H1 (cell line): Measurements from ENCODE around the gene CTIF. TPM values are rescaled to one million over a fixed set of nuclear protein-coding genes. Genes with fewer than 3 reads are reported as not detected.

Experiments used
- CTCF ChIA-PET: fragments of 300-600 bp; sonication (Branson Sonifier 250); formaldehyde crosslinking; loops from one replicate; lab custom pipeline; 2021; ENCODE audit not compliant: partially characterized antibody; lab: Charles Lee
- POLR2A ChIA-PET: fragments of 300-600 bp; sonication (Branson Sonifier 250); formaldehyde crosslinking; loops from one replicate; lab custom pipeline; 2021; ENCODE audit warnings: inconsistent platforms; ENCODE audit not compliant: partially characterized antibody; lab: Charles Lee
- DNase-seq, 2 experiments: peaks; one replicate each; pipeline versions ENCODE4 v3.0.0 to v3.0.0-alpha.2; 2010 to 2022; ENCODE audit warnings: low spot score in 2 of 2, low read depth in 1 of 2, mixed read lengths in 1 of 2
- FAIRE-seq: peaks from 2 replicates; lab custom pipeline; 2011; peaks lifted over from hg19 to GRCh38; lab: Jason Lieb, UNC
- H2AFZ ChIP-seq: 2 replicates; pipeline ENCODE4 v1.8.1; 2012; ENCODE audit warnings: low read length, inconsistent platforms
- H2AK5ac ChIP-seq: 2 replicates; pipeline ENCODE4 v1.6.1; 2013; ENCODE audit warnings: low read depth, low read length
- H2BK120ac ChIP-seq: replicated peaks from 2 replicates; pipeline ENCODE3; 2013; ENCODE audit warnings: low read depth, low read length, inconsistent platforms
- H2BK12ac ChIP-seq: 2 replicates; pipeline ENCODE4 v1.6.1; 2013; ENCODE audit warnings: low read depth, low read length
- H2BK15ac ChIP-seq: 2 replicates; pipeline ENCODE4 v1.6.1; 2013; ENCODE audit warnings: low read length
- H2BK20ac ChIP-seq: 2 replicates; pipeline ENCODE4 v1.6.1; 2013; ENCODE audit warnings: low read length
- H2BK5ac ChIP-seq: 2 replicates; pipeline ENCODE4 v1.6.1; 2013; ENCODE audit warnings: low read depth, low read length
- H3K14ac ChIP-seq: 2 replicates; pipeline ENCODE4 v1.6.1; 2013; ENCODE audit warnings: inconsistent platforms; ENCODE audit not compliant: insufficient read length
- H3K18ac ChIP-seq: 2 replicates; pipeline ENCODE4 v1.6.1; 2013; ENCODE audit warnings: low read length; ENCODE audit errors: extremely low read depth
- H3K23ac ChIP-seq: 2 replicates; pipeline ENCODE4 v1.6.1; 2013; ENCODE audit warnings: inconsistent platforms; ENCODE audit not compliant: insufficient read length
- H3K23me2 ChIP-seq: 2 replicates; pipeline ENCODE4 v1.6.1; 2013; ENCODE audit warnings: low read depth, low read length
- H3K27ac ChIP-seq: 2 replicates; pipeline ENCODE4 v1.6.1; 2011; ENCODE audit warnings: low read depth, low read length, inconsistent platforms
- H3K27me3 ChIP-seq, 4 experiments: replicated peaks in 1 of 4; 1 replicate in 1 of 4; 2 replicates in 3 of 4; pipeline versions ENCODE4 v1.6.1 to v1.8.1; 2011 to 2013; ENCODE audit warnings: low read length in 3 of 4, mild to moderate bottlenecking in 3 of 4, inconsistent platforms in 2 of 4, mixed read lengths in 2 of 4, moderate library complexity in 1 of 4; ENCODE audit not compliant: control insufficient read depth in 3 of 4, insufficient read depth in 3 of 4; ENCODE audit errors: extremely low read depth in 1 of 4
- H3K36me3 ChIP-seq, 4 experiments: 2 replicates each; pipeline versions ENCODE4 v1.6.1 to v1.8.1; 2011 to 2013; ENCODE audit warnings: mild to moderate bottlenecking in 4 of 4, low read length in 3 of 4, moderate library complexity in 2 of 4, control low read depth in 1 of 4, inconsistent platforms in 1 of 4; ENCODE audit not compliant: insufficient read depth in 4 of 4, control insufficient read depth in 2 of 4
- H3K4ac ChIP-seq: replicated peaks from 2 replicates; pipeline ENCODE3; 2013; ENCODE audit warnings: low read length, low read depth, mixed read lengths, inconsistent platforms; ENCODE audit not compliant: insufficient read length
- H3K4me1 ChIP-seq, 4 experiments: replicated peaks in 1 of 4; 1 replicate in 1 of 4; 2 replicates in 3 of 4; pipeline versions ENCODE4 v1.6.1 to v1.8.1; 2011 to 2013; ENCODE audit warnings: low read length in 3 of 4, inconsistent platforms in 2 of 4, mixed read lengths in 1 of 4; ENCODE audit not compliant: insufficient read depth in 4 of 4, control insufficient read depth in 3 of 4
- H3K4me2 ChIP-seq, 2 experiments: 2 replicates each; pipeline versions ENCODE4 v1.6.1 to v1.8.1; 2011 to 2013; ENCODE audit warnings: low read depth in 2 of 2, low read length in 2 of 2, control low read depth in 1 of 2, inconsistent platforms in 1 of 2, mild to moderate bottlenecking in 1 of 2; ENCODE audit not compliant: insufficient read depth in 1 of 2
- H3K4me3 ChIP-seq, 4 experiments: fragments of 200-600, 300-600 bp in 1 of 4; sonication (generic), shearing (Covaris generic), sonication (Bioruptor Twin) in 1 of 4; 2 replicates each; pipeline versions ENCODE4 v1.5.1 to v1.8.1; 2011 to 2016; ENCODE audit warnings: low read length in 4 of 4, low read depth in 3 of 4, control low read depth in 2 of 4, inconsistent platforms in 2 of 4, mild to moderate bottlenecking in 2 of 4, mixed read lengths in 1 of 4, moderate library complexity in 1 of 4; ENCODE audit not compliant: insufficient read depth in 2 of 4; ENCODE audit errors: extremely low read depth in 1 of 4
- H3K56ac ChIP-seq: replicated peaks from 2 replicates; pipeline ENCODE3; 2013; ENCODE audit warnings: low read depth, mild to moderate bottlenecking, mixed read lengths, low read length, inconsistent platforms; ENCODE audit not compliant: insufficient read length
- H3K79me1 ChIP-seq: 2 replicates; pipeline ENCODE4 v1.6.1; 2013; ENCODE audit warnings: low read depth, low read length, control low read depth
- H3K79me2 ChIP-seq, 2 experiments: 2 replicates each; pipeline versions ENCODE4 v1.6.1 to v1.8.1; 2012 to 2013; ENCODE audit warnings: low read length in 2 of 2, mild to moderate bottlenecking in 2 of 2, inconsistent platforms in 1 of 2; ENCODE audit not compliant: insufficient read depth in 2 of 2, control insufficient read depth in 1 of 2
- H3K9ac ChIP-seq, 4 experiments: replicated peaks in 1 of 4; 1 replicate in 1 of 4; 2 replicates in 3 of 4; pipeline versions ENCODE4 v1.6.1 to v1.8.1; 2011 to 2013; ENCODE audit warnings: low read depth in 3 of 4, low read length in 3 of 4, control low read depth in 2 of 4, mild to moderate bottlenecking in 2 of 4, moderate library complexity in 2 of 4, inconsistent platforms in 1 of 4; ENCODE audit errors: extremely low read depth in 1 of 4
- H3K9me3 ChIP-seq, 2 experiments: 2 replicates each; pipeline versions ENCODE4 v1.6.1 to v1.8.1; 2012 to 2013; ENCODE audit warnings: mild to moderate bottlenecking in 2 of 2, moderate library complexity in 2 of 2, control low read depth in 1 of 2, inconsistent platforms in 1 of 2, low read depth in 1 of 2, low read length in 1 of 2, mixed read lengths in 1 of 2; ENCODE audit not compliant: insufficient read depth in 2 of 2
- H4K20me1 ChIP-seq, 2 experiments: replicated peaks in 1 of 2; 2 replicates each; pipeline versions ENCODE3 to v1.8.1; 2011 to 2013; ENCODE audit warnings: inconsistent platforms in 2 of 2, low read length in 2 of 2, mild to moderate bottlenecking in 1 of 2; ENCODE audit not compliant: insufficient read depth in 2 of 2, control insufficient read depth in 1 of 2
- H4K5ac ChIP-seq: 2 replicates; pipeline ENCODE4 v1.6.1; 2013; ENCODE audit warnings: low read length, low read depth, mixed read lengths, inconsistent platforms; ENCODE audit not compliant: insufficient read length
- H4K8ac ChIP-seq: 2 replicates; pipeline ENCODE4 v1.8.0; 2013; ENCODE audit warnings: mild to moderate bottlenecking, moderate library complexity, low read length, inconsistent platforms; ENCODE audit not compliant: insufficient read depth; ENCODE audit errors: extremely low read depth
- H4K91ac ChIP-seq: replicated peaks from 2 replicates; pipeline ENCODE3; 2013; ENCODE audit warnings: low read length, mixed read lengths, inconsistent platforms; ENCODE audit not compliant: insufficient read length
- RAD21 ChIP-seq, 2 experiments: IDR thresholded peaks in 1 of 2; conservative IDR thresholded peaks in 1 of 2; 2 replicates each; pipeline ENCODE4 v1.6.1; 2011; ENCODE audit warnings: low read depth in 2 of 2, low read length in 2 of 2, improper control_type of control experiment in 1 of 2, inconsistent platforms in 1 of 2, mild to moderate bottlenecking in 1 of 2, moderate library complexity in 1 of 2
- TEAD4 ChIP-seq: IDR thresholded peaks from 2 replicates; pipeline ENCODE4 v1.6.1; 2012; ENCODE audit warnings: low read depth, low read length, inconsistent platforms, mixed read lengths
- YY1 ChIP-seq: IDR thresholded peaks from 2 replicates; pipeline ENCODE4 v1.6.1; 2011; ENCODE audit warnings: low read depth, mild to moderate bottlenecking, low read length
- ZNF274 ChIP-seq: IDR thresholded peaks from 2 replicates; pipeline ENCODE4 v1.7.0; 2012; ENCODE audit warnings: low read length, borderline replicate concordance; ENCODE audit errors: extremely low read depth
- WGBS, 2 experiments: shearing (Covaris generic) in 1 of 2; methylation state at CpG; one replicate each; pipeline versions ENCODE4 v1.1.6 to v1.1.7; 2013 to 2015; ENCODE audit warnings: low lambda C conversion rate in 2 of 2, mixed read lengths in 2 of 2, inconsistent platforms in 1 of 2, low coverage in 1 of 2, missing lambda C conversion rate in 1 of 2; ENCODE audit not compliant: insufficient replicate concordance in 2 of 2, insufficient coverage in 1 of 2, insufficient read length in 1 of 2; ENCODE audit errors: extremely low coverage in 1 of 2, missing lambda C conversion rate in 1 of 2; 5-methylcytosine and 5-hydroxymethylcytosine counted together
- polyA plus RNA-seq, 7 experiments: library from polyadenylated mRNA; depleted of rRNA in 3 of 7; stranded (reverse) in 5 of 7; unstranded in 2 of 7; fragments of >200 nt in 5 of 7; fragments of 200-250 nt in 2 of 7; gene quantifications; 1 replicate in 5 of 7; 2 replicates in 1 of 7; 4 replicates in 1 of 7; pipeline versions ENCODE4 v1.2.1 to v1.2.3, GENCODE V29; 2011 to 2013; ENCODE audit warnings: missing spikeins in 2 of 7, mixed read lengths in 2 of 7
- total RNA-seq: library from RNA; stranded (reverse); fragmentation: NEBNext Ultra II Directional; extraction: Animal tissue kit (Norgen Biotek cat#: 25700); gene quantifications from 2 replicates; pipeline ENCODE4 v1.2.1, GENCODE V29; 2021

Gene CTIF
- total and polyA plus RNA-seq, 2 of the 8 experiments (the other 6 are each of a cell fraction or from before 2014, with no cell fraction given): 9.0 to 17.8 TPM

GRCh38 chr18:48529796-48530195 is 9.0 kb upstream of the CTIF start:
- ChIA-PET CTCF (interaction anchor here (0.5 to 1.3 kb wide), 2 partner anchors 8 to 44 kb away, joined by 3 read pairs; no protein-coding TSS in a partner anchor), POLR2A (interaction anchor here (1.0 kb wide), 1 partner anchor 9 kb away, joined by 3 read pairs; the partner anchor contains the start of gene CTIF)
- Histone ChIP-seq H3K56ac (no peak overlapping the region), H2AK5ac (no peak overlapping the region), H3K23ac (no peak overlapping the region), H2BK15ac (no peak overlapping the region), H3K4ac (no peak overlapping the region), H3K27ac (no peak overlapping the region), H4K8ac (no peak overlapping the region), H3K4me3 (no peak overlapping the region), H3K23me2 (no peaks in the 10 kb centered on the region), H3K79me1 (no peaks in the 10 kb centered on the region), H4K5ac (no peak overlapping the region), H3K9ac (no peak overlapping the region), H3K27me3 (no peaks in the 10 kb centered on the region), H3K18ac (no peak overlapping the region), H3K36me3 (no peaks in the 10 kb centered on the region), H3K9me3 (no peaks in the 10 kb centered on the region), H2BK20ac (no peak overlapping the region), H3K79me2 (no peaks in the 10 kb centered on the region), H3K4me1 (peaks cover 0 to 4% (median 2%) of the 10 kb centered on the region in 4 experiments; a peak in 1 of 7 replicates), H3K14ac (no peak overlapping the region), H2BK120ac (no peak overlapping the region), H2BK5ac (no peak overlapping the region), H2AFZ (no peak overlapping the region), H2BK12ac (no peak overlapping the region), H4K91ac (no peak overlapping the region), H4K20me1 (no peaks in the 10 kb centered on the region), H3K4me2 (no peak overlapping the region)
- FAIRE-seq (no peak), DNase-seq (no peak)
- 74% methylated on average over 2 of the region's 2 CpGs; no CpG with 5 or more reads in 1 of the 2 experiments for WGBS, 2 experiments
- TF ChIP-seq RAD21 (IDR thresholded peaks at IDR 0.05 in 1 of 2, conservative IDR thresholded peaks at IDR 0.05 in 1 of 2; ENCODE audit: low read depth in 2 of 2, low read length in 2 of 2) (no peak), ZNF274 (no peak), YY1 (no peak), TEAD4 (no peak)
